ENCODE measurements around the gene ZMYND10.

DNA sequence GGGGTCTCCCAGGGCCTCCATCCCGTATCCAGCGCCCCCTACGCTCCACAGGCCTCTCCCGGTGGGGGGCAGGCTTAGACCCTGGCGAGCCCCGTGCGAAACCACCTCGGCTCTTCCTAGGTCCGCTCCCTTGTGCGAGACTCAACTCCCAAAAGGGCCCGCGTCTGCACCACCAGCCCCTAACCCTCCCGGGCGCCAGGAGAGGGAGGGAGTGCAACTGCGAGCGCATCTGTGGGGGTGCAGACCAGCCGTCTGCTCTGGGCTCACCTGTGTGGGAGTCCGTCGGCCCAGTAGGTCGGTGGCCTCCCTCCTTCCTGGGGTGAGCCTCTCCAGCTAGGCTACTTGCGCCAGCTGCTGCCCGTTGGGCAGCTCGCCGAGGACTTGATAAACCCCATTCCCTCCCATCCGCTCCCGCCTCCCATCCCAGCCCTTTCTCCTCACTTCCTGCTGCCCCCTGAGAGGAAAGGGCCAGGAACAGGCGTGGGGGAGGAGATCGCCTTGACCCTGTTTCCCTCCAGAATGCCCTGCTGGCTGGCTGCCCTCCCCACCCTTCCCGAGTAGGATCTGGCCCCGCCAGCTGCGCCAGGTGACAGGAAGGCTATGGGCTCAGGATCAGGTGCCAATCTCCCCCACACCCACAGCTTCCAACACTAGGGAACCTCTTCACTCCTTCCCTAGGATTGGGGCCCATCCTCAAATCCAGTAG is 23.0 kb downstream of the ZMYND10 start, which contains the start of gene HYAL2:
- TF ChIP-seq POLR2AphosphoS5 (IDR thresholded peaks at IDR 0.05; ENCODE audit: low read depth, low read length) (no peak), POLR2A (IDR thresholded peaks at IDR 0.05; ENCODE audit: low read depth, low read length) (no peak), SPI1 (IDR thresholded peaks at IDR 0.05; ENCODE audit: low read depth, low read length) (no peak), PAX5 (IDR thresholded peaks at IDR 0.05; ENCODE audit: insufficient read depth, low read length, severe bottlenecking) (no peak)

Data from GM12891 (cell line).